Vagina (tissue), 2 donors: Measurements from ENCODE around the gene CXorf38. TPM values are rescaled to one million over a fixed set of nuclear protein-coding genes. Genes with fewer than 3 reads are reported as not detected.

ENCODE experiments used
- DNase-seq, 2 donors: peaks; one replicate each; pipeline ENCODE4 v3.0.0-alpha.2; 2017; ENCODE audit errors: extremely low spot score in 2 of 2
- H3K27ac ChIP-seq: fragments of 200-600 bp; sonication (generic); one replicate; pipeline ENCODE4 v1.5.1; 2019
- H3K27me3 ChIP-seq: fragments of 200-600 bp; sonication (generic); one replicate; pipeline ENCODE4 v1.5.1; 2019
- H3K36me3 ChIP-seq, 2 donors: fragments of 200-600 bp; sonication (generic); one replicate each; pipeline ENCODE4 v1.5.1; 2017 to 2019
- H3K4me1 ChIP-seq: fragments of 200-600 bp; sonication (generic); one replicate; pipeline ENCODE4 v1.5.1; 2019
- H3K4me3 ChIP-seq, 2 donors: fragments of 200-600 bp; sonication (generic); 1 replicate in 1 of 2; 2 replicates in 1 of 2; pipeline ENCODE4 v1.5.1; 2016 to 2019
- H3K9me3 ChIP-seq: fragments of 200-600 bp; sonication (generic); one replicate; pipeline ENCODE4 v1.5.1; 2019
- CTCF ChIP-seq, 3 experiments: fragments of 450-650 bp in 2 of 3; fragments of 200-600 bp in 1 of 3; sonication (generic) in 1 of 3; IDR thresholded peaks; one replicate each; pipeline ENCODE4 v1.5.1; 2017 to 2019; ENCODE audit warnings: antibody characterized with exemption in 3 of 3, mild to moderate bottlenecking in 2 of 3, moderate library complexity in 2 of 3
- POLR2A ChIP-seq, 2 donors: fragments of 450-650 bp; IDR thresholded peaks; one replicate each; pipeline ENCODE4 v1.6.1; 2017; ENCODE audit warnings: antibody characterized with exemption in 2 of 2, mild to moderate bottlenecking in 2 of 2, moderate library complexity in 2 of 2
- POLR2AphosphoS5 ChIP-seq, 2 donors: sonication (generic); formaldehyde crosslinking; IDR thresholded peaks; one replicate each; pipeline ENCODE4 v1.9.0; 2017; ENCODE audit warnings: antibody characterized with exemption in 2 of 2, mild to moderate bottlenecking in 2 of 2, low read depth in 1 of 2; ENCODE audit not compliant: insufficient read depth in 1 of 2
- intact Hi-C: fragments of 100-400 bp; cut with DNase I; formaldehyde crosslinking; loops from one replicate; pipeline ENCODE4 v1.15.1; 2023
- total RNA-seq: library from RNA; depleted of rRNA; stranded (reverse); fragments of >200 nt; gene quantifications from one replicate; pipeline ENCODE4 v1.2.3, GENCODE V29; 2016

Gene CXorf38
- total RNA-seq, 1 donor from 2014 or later, result 13.0 TPM

- Histone ChIP-seq H3K9me3 (no peaks in the 10 kb centered on the region), H3K27me3 (no peaks in the 10 kb centered on the region), H3K36me3 (no peaks in the 10 kb centered on the region), H3K4me1 (no peaks in the 10 kb centered on the region), H3K4me3 (no peak overlapping the region), H3K27ac (no peak overlapping the region)
- intact Hi-C loops, result no loop called here
- no peak for DNase-seq
- TF ChIP-seq CTCF (IDR thresholded peaks at IDR 0.05), result no peak
- TF ChIP-seq POLR2AphosphoS5 (IDR thresholded peaks at IDR 0.05; ENCODE audit: insufficient read depth in 1 of 2, low read depth in 1 of 2), result no peak
- TF ChIP-seq POLR2A (IDR thresholded peaks at IDR 0.05), result no peak
Measured at GRCh38 chrX:40685362-40685918, 38.1 kb upstream of the CXorf38 start.

GRCh38 chrX:40684092-40684491, 36.7 kb upstream of the CXorf38 start:
- no peaks in the 10 kb centered on the region for H3K9me3 ChIP-seq
- no peak overlapping the region for H3K4me3 ChIP-seq
- intact Hi-C loops, result no loop called here
- no peaks in the 10 kb centered on the region for H3K36me3 ChIP-seq
- no peaks in the 10 kb centered on the region for H3K27me3 ChIP-seq
- H3K27ac ChIP-seq, result no peak overlapping the region
- no peak for DNase-seq
- TF ChIP-seq POLR2A (IDR thresholded peaks at IDR 0.05) (no peak), POLR2AphosphoS5 (IDR thresholded peaks at IDR 0.05; ENCODE audit: insufficient read depth in 1 of 2, low read depth in 1 of 2) (no peak), CTCF (IDR thresholded peaks at IDR 0.05) (no peak)
- no peaks in the 10 kb centered on the region for H3K4me1 ChIP-seq

- H3K36me3 ChIP-seq, result no peaks in the 10 kb centered on the region
Measured at GRCh38 chrX:40683245-40683644, 35.9 kb upstream of the CXorf38 start.

GRCh38 chrX:40671126-40671525, 23.8 kb upstream of the CXorf38 start:
- Histone ChIP-seq H3K27me3 (no peaks in the 10 kb centered on the region), H3K4me1 (no peaks in the 10 kb centered on the region), H3K9me3 (no peaks in the 10 kb centered on the region), H3K27ac (no peak overlapping the region), H3K36me3 (peaks cover 0 to 8% of the 10 kb centered on the region in 2 donors), H3K4me3 (no peak overlapping the region)
- TF ChIP-seq CTCF (IDR thresholded peaks at IDR 0.05), result no peak
- intact Hi-C loops, result no loop called here
- no peak for DNase-seq

More at GRCh38 chrX:40683245-40683644, 35.9 kb upstream of the CXorf38 start:
- no peaks in the 10 kb centered on the region for H3K4me1 ChIP-seq
- intact Hi-C loops, result no loop called here
- H3K4me3 ChIP-seq, result no peak overlapping the region
- no peaks in the 10 kb centered on the region for H3K27me3 ChIP-seq
- H3K9me3 ChIP-seq, result no peaks in the 10 kb centered on the region
- H3K27ac ChIP-seq, result no peak overlapping the region
- TF ChIP-seq POLR2A (IDR thresholded peaks at IDR 0.05) (no peak), POLR2AphosphoS5 (IDR thresholded peaks at IDR 0.05; ENCODE audit: insufficient read depth in 1 of 2, low read depth in 1 of 2) (no peak), CTCF (IDR thresholded peaks at IDR 0.05) (no peak)
- DNase-seq, result no peak

- DNase-seq, result no peak
Measured at GRCh38 chrX:40663880-40664630, 16.7 kb upstream of the CXorf38 start.

More at GRCh38 chrX:40663880-40664630, 16.7 kb upstream of the CXorf38 start:
- intact Hi-C loops, result no loop called here
- Histone ChIP-seq H3K4me3 (no peak overlapping the region), H3K36me3 (peaks cover 0 to 26% of the 10 kb centered on the region in 2 donors), H3K27ac (no peak overlapping the region), H3K4me1 (no peaks in the 10 kb centered on the region), H3K27me3 (no peaks in the 10 kb centered on the region), H3K9me3 (no peaks in the 10 kb centered on the region)
- TF ChIP-seq POLR2A (IDR thresholded peaks at IDR 0.05), result no peak
- no peak for TF ChIP-seq POLR2AphosphoS5 (IDR thresholded peaks at IDR 0.05; ENCODE audit: insufficient read depth in 1 of 2, low read depth in 1 of 2)
- TF ChIP-seq CTCF (IDR thresholded peaks at IDR 0.05), result no peak
